Panc1 (cell line): ENCODE results near the gene GRIN2C. TPM values are rescaled to one million over a fixed set of nuclear protein-coding genes. Genes with fewer than 3 reads are reported as not detected.
"Not testable (repeated sequence)": the region's sequence is repeated elsewhere in the genome, so short reads cannot be mapped to it uniquely, and the experiment has no call there.

ENCODE experiments used
- ATAC-seq: fragments of 200-7000 bp; cut with Tn5 transposase; 2 replicates; pipeline ENCODE4 v1.9.1; 2020; ENCODE audit warnings: mild to moderate bottlenecking, moderate library complexity
- BruUV-seq: library from RNA; stranded (reverse); fragments of 400-500 nt; replicated peaks from 2 replicates; lab custom pipeline; 2021; lab: Mats Ljungman, UMichigan
- CTCF ChIA-PET: fragments of 300-600 bp; sonication (Branson Sonifier 250); formaldehyde crosslinking; loops from one replicate; lab custom pipeline; 2022; ENCODE audit warnings: antibody characterized with exemption; lab: Charles Lee
- POLR2A ChIA-PET: fragments of 300-600 bp; sonication (Branson Sonifier 250); formaldehyde crosslinking; loops from one replicate; lab custom pipeline; 2022; ENCODE audit warnings: antibody characterized with exemption; lab: Charles Lee
- DNase-seq: peaks from one replicate; pipeline ENCODE4 v3.0.0-alpha.2; 2010; ENCODE audit warnings: low read depth, low spot score
- H3K27ac ChIP-seq: 2 replicates; pipeline ENCODE4 v1.5.1; 2011; ENCODE audit warnings: mild to moderate bottlenecking, low read length, inconsistent platforms
- H3K27me3 ChIP-seq: fragments of 200-500 bp; sonication (Bioruptor generic); 2 replicates; pipeline ENCODE4 v1.6.0; 2014; ENCODE audit warnings: low read length, inconsistent platforms; ENCODE audit not compliant: control insufficient read depth, insufficient read depth
- H3K36me3 ChIP-seq: fragments of 200-500 bp; sonication (Bioruptor generic); 2 replicates; pipeline ENCODE4 v1.5.1; 2014; ENCODE audit warnings: inconsistent platforms, mild to moderate bottlenecking, low read length, moderate library complexity; ENCODE audit not compliant: control insufficient read depth, insufficient read depth
- H3K4me1 ChIP-seq: 2 replicates; pipeline ENCODE4 v1.5.1; 2011; ENCODE audit warnings: inconsistent platforms, mild to moderate bottlenecking, low read length, moderate library complexity; ENCODE audit not compliant: control insufficient read depth, insufficient read depth
- H3K4me3 ChIP-seq, 2 experiments: 2 replicates each; pipeline ENCODE4 v1.5.1; 2011 to 2012; ENCODE audit warnings: low read depth in 2 of 2, low read length in 2 of 2, mild to moderate bottlenecking in 2 of 2, inconsistent platforms in 1 of 2, moderate library complexity in 1 of 2
- H3K9me3 ChIP-seq: fragments of 200-500 bp; sonication (Bioruptor generic); 2 replicates; pipeline ENCODE4 v1.5.1; 2014; ENCODE audit warnings: low read depth, mild to moderate bottlenecking, inconsistent platforms, low read length, moderate library complexity; ENCODE audit not compliant: control insufficient read depth, insufficient read depth
- POLR2AphosphoS5 ChIP-seq: IDR thresholded peaks from 2 replicates; pipeline ENCODE4 v1.6.1; 2012; ENCODE audit warnings: mild to moderate bottlenecking, low read depth, low read length, moderate library complexity
- SIN3A ChIP-seq: IDR thresholded peaks from 2 replicates; pipeline ENCODE4 v1.6.1; 2012; ENCODE audit warnings: low read depth, mild to moderate bottlenecking, low read length, moderate library complexity, borderline replicate concordance; ENCODE audit not compliant: insufficient read depth
- TCF7L2 ChIP-seq: IDR thresholded peaks from 2 replicates; pipeline ENCODE4 v1.6.1; 2011; ENCODE audit warnings: mild to moderate bottlenecking, low read depth, low read length, inconsistent platforms
- in situ Hi-C: cut with HindIII; loops from 2 replicates; pipeline ENCODE4 v1.10.0; 2016; ENCODE audit warnings: low sequenced_read_pairs, low pct_unique_long_range_greater_than_20kb
- intact Hi-C: fragments of 100-400 bp; cut with micrococcal nuclease; formaldehyde crosslinking; loops from one replicate; pipeline ENCODE4 v1.10.0; 2022; ENCODE audit not compliant: unreplicated experiment
- total RNA-seq: library from RNA; stranded (reverse); gene quantifications from one replicate; pipeline ENCODE4 v1.2.1, GENCODE V29; 2021; ENCODE audit not compliant: unreplicated experiment
- TF ChIP-seq, protein P1 (sequence below), 2 experiments: IDR thresholded peaks; 2 replicates each; pipeline ENCODE4 v1.6.1; 2011 to 2012; ENCODE audit warnings: low read depth in 2 of 2, control low read depth in 1 of 2, low read length in 1 of 2, mild to moderate bottlenecking in 1 of 2, moderate library complexity in 1 of 2; ENCODE audit not compliant: insufficient read depth in 1 of 2
- TF ChIP-seq, protein P2 (sequence below): fragments of 450-650 bp; IDR thresholded peaks from 2 replicates; pipeline ENCODE4 v1.5.1; 2017; ENCODE audit warnings: mild to moderate bottlenecking

GRIN2C gene
- total RNA-seq, 1 experiment from 2014 or later: 0.10 TPM

DNA sequence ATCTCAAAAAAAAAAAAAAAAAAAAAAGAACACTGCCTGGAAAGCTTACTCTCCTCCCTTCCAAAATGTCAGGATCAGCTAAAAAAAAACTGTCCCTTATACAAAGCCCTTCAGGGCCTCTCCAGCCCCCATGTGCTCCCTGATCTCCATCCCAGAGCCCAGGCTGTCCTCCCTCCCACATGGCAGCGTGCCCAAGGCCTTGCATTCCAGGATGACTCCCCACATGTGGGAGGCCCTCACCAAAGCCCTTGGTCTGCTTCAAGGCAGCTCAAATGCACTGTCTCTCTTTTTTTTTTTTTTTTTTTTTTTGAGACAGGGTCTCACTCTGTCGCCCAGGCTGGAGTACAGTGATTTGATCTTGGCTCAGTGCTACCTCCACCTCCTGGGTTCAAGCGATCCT, 10.8 kb upstream of the GRIN2C start:
- Histone ChIP-seq H3K27ac (no peak overlapping the region), H3K4me3 (no peak overlapping the region), H3K27me3 (no peaks in the 10 kb centered on the region), H3K36me3 (peaks cover 9% of the 10 kb centered on the region; the same call in 1 of the 2 replicates), H3K9me3 (no peaks in the 10 kb centered on the region), H3K4me1 (peaks cover 9% of the 10 kb centered on the region)
- CTCF ChIA-PET: no interaction called here
- intact Hi-C loops (no loop called here), in situ Hi-C loops (no loop called here)
- no TSS peak for BruUV-seq
- no peak for ATAC-seq
- TF ChIP-seq, protein P1, sequence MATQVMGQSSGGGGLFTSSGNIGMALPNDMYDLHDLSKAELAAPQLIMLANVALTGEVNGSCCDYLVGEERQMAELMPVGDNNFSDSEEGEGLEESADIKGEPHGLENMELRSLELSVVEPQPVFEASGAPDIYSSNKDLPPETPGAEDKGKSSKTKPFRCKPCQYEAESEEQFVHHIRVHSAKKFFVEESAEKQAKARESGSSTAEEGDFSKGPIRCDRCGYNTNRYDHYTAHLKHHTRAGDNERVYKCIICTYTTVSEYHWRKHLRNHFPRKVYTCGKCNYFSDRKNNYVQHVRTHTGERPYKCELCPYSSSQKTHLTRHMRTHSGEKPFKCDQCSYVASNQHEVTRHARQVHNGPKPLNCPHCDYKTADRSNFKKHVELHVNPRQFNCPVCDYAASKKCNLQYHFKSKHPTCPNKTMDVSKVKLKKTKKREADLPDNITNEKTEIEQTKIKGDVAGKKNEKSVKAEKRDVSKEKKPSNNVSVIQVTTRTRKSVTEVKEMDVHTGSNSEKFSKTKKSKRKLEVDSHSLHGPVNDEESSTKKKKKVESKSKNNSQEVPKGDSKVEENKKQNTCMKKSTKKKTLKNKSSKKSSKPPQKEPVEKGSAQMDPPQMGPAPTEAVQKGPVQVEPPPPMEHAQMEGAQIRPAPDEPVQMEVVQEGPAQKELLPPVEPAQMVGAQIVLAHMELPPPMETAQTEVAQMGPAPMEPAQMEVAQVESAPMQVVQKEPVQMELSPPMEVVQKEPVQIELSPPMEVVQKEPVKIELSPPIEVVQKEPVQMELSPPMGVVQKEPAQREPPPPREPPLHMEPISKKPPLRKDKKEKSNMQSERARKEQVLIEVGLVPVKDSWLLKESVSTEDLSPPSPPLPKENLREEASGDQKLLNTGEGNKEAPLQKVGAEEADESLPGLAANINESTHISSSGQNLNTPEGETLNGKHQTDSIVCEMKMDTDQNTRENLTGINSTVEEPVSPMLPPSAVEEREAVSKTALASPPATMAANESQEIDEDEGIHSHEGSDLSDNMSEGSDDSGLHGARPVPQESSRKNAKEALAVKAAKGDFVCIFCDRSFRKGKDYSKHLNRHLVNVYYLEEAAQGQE (IDR thresholded peaks at IDR 0.05; ENCODE audit: insufficient read depth in 1 of 2, low read depth in 2 of 2, low read length in 1 of 2): no peak
- no peak for TF ChIP-seq POLR2AphosphoS5
- TF ChIP-seq, protein P2, sequence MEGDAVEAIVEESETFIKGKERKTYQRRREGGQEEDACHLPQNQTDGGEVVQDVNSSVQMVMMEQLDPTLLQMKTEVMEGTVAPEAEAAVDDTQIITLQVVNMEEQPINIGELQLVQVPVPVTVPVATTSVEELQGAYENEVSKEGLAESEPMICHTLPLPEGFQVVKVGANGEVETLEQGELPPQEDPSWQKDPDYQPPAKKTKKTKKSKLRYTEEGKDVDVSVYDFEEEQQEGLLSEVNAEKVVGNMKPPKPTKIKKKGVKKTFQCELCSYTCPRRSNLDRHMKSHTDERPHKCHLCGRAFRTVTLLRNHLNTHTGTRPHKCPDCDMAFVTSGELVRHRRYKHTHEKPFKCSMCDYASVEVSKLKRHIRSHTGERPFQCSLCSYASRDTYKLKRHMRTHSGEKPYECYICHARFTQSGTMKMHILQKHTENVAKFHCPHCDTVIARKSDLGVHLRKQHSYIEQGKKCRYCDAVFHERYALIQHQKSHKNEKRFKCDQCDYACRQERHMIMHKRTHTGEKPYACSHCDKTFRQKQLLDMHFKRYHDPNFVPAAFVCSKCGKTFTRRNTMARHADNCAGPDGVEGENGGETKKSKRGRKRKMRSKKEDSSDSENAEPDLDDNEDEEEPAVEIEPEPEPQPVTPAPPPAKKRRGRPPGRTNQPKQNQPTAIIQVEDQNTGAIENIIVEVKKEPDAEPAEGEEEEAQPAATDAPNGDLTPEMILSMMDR: no peak
- no peak for TF ChIP-seq TCF7L2
- no peak for TF ChIP-seq SIN3A
- POLR2A ChIA-PET: interaction anchor here (0.6 kb wide), 1 partner anchor 53 kb away, joined by 8 read pairs; no protein-coding TSS in a partner anchor
- DNase-seq: no peak

DNA sequence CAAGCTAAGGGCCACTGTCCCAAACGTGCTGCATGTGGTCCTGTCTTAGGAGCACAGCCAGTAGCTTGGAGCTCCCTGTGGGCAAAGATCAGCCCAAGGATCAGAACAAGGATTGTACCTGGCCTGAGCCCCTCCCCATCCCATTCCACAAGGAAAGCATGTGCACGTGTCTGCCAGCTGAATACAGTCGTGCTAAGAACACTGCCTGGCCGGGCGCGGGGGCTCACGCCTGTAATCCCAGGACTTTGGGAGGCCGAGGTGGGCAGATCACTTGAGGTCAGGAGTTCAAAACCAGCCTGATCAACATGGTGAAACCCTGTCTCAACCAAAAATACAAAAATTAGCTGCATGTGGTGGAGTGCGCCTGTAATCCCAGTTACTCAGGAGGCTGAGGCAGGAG, 10.3 kb upstream of the GRIN2C start:
- CTCF ChIA-PET: interaction anchor here (0.6 kb wide), 1 partner anchor 123 kb away, joined by 3 read pairs; no protein-coding TSS in a partner anchor
- H3K27ac ChIP-seq, in situ Hi-C loops, H3K36me3 ChIP-seq, H3K9me3 ChIP-seq, H3K4me1 ChIP-seq, H3K4me3 ChIP-seq, BruUV-seq, DNase-seq, intact Hi-C loops, ATAC-seq, H3K27me3 ChIP-seq: not testable (repeated sequence)
- POLR2A ChIA-PET: interaction anchor here (0.6 kb wide), 3 partner anchors 31 to 283 kb away, joined by 3 to 8 read pairs (median 3); no protein-coding TSS in a partner anchor

- in situ Hi-C loops: no loop called here
- CTCF ChIA-PET: no interaction called here
- ATAC-seq: no peak
These were observed 9.2 kb upstream of the GRIN2C start for GRCh38 chr17:74868908-74869255.

More at GRCh38 chr17:74868908-74869255, 9.2 kb upstream of the GRIN2C start:
- DNase-seq: no peak
- peaks cover 9% of the 10 kb centered on the region; the same call in 1 of the 2 replicates for H3K36me3 ChIP-seq
- POLR2A ChIA-PET: interaction anchor here (0.6 kb wide), 1 partner anchor 13 kb away, joined by 6 read pairs; no protein-coding TSS in a partner anchor
- peaks cover 6% of the 10 kb centered on the region for H3K4me1 ChIP-seq
- H3K27me3 ChIP-seq: no peaks in the 10 kb centered on the region
- TF ChIP-seq POLR2AphosphoS5: no peak
- no peak for TF ChIP-seq SIN3A
- TF ChIP-seq TCF7L2: no peak
- TF ChIP-seq, protein P2: no peak
- TF ChIP-seq, protein P1 (IDR thresholded peaks at IDR 0.05; ENCODE audit: insufficient read depth in 1 of 2, low read depth in 2 of 2, low read length in 1 of 2): no peak
- no peak overlapping the region for H3K4me3 ChIP-seq
- no peak overlapping the region for H3K27ac ChIP-seq
- intact Hi-C loops: no loop called here
- BruUV-seq: no TSS peak
- H3K9me3 ChIP-seq: no peaks in the 10 kb centered on the region
